Left ventricle myocardium inferior (tissue), 1 donor: ENCODE data around the gene ZNF595. TPM values are rescaled to one million over a fixed set of nuclear protein-coding genes. Genes with fewer than 3 reads are reported as not detected.

Source experiments
- DNase-seq: peaks from one replicate; pipeline ENCODE4 v3.0.0-alpha.2; 2020
- H3K27ac ChIP-seq: fragments of 200-600 bp; replicated peaks from 2 replicates; pipeline ENCODE4 v1.8.0; 2021
- H3K27me3 ChIP-seq: fragments of 200-600 bp; 2 replicates; pipeline ENCODE4 v1.8.0; 2021; ENCODE audit warnings: low read depth
- H3K36me3 ChIP-seq: fragments of 200-600 bp; 2 replicates; pipeline ENCODE4 v1.8.0; 2021
- H3K4me1 ChIP-seq: fragments of 200-600 bp; 2 replicates; pipeline ENCODE4 v1.8.0; 2021
- H3K4me3 ChIP-seq: fragments of 200-600 bp; 2 replicates; pipeline ENCODE4 v1.8.0; 2021; ENCODE audit warnings: mild to moderate bottlenecking, moderate library complexity
- H3K9me3 ChIP-seq: fragments of 200-600 bp; replicated peaks from 2 replicates; pipeline ENCODE4 v1.8.0; 2021
- intact Hi-C: fragments of 100-400 bp; cut with micrococcal nuclease; formaldehyde crosslinking; loops from one replicate; pipeline ENCODE4 v1.11.0; 2022
- total RNA-seq: library from RNA; stranded (reverse); fragmentation: NEBNext Ultra II Directional; extraction: Animal tissue kit (Norgen Biotek cat#: 25700); gene quantifications from one replicate; pipeline ENCODE4 v1.2.1, GENCODE V29; 2021
- TF ChIP-seq, protein P1 (sequence below): fragments of 200-600 bp; IDR thresholded peaks from 2 replicates; pipeline ENCODE4 v1.8.0; 2021; ENCODE audit warnings: antibody characterized with exemption, mild to moderate bottlenecking, borderline replicate concordance
- donor health status: DM: no; HTN: yes; CAD: no; lungs with severe emphysema.

ZNF595 gene
- total RNA-seq, 1 donor from 2014 or later: 6.0 TPM

DNA sequence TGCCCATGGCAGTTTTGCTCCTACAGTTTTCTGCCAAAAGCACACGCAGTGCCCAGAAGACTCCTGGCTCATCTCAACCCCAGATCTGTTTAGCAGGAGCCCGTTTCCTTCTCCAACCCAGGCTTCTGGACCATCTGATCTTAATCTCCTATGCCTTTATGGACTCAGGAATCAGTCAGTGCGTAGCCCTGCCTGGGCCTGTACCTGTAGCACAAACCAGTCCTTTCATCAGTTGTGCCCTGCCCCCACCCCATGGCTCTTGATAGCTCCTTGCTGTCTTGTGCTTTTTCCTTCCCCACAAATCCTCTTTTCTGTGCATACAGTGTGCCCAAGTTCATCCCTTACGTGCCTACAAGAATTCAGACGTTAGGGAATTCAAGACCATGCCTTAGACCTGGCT is 72.7 kb downstream of the ZNF595 start:
- Histone ChIP-seq H3K9me3 (peaks cover 30% of the 10 kb centered on the region), H3K27ac (peak overlapping the region; percentile 95), H3K4me3 (peak overlapping the region; percentile 83), H3K36me3 (peaks cover 28% of the 10 kb centered on the region), H3K4me1 (peaks cover 28% of the 10 kb centered on the region), H3K27me3 (no peaks in the 10 kb centered on the region)
- TF ChIP-seq, protein P1, sequence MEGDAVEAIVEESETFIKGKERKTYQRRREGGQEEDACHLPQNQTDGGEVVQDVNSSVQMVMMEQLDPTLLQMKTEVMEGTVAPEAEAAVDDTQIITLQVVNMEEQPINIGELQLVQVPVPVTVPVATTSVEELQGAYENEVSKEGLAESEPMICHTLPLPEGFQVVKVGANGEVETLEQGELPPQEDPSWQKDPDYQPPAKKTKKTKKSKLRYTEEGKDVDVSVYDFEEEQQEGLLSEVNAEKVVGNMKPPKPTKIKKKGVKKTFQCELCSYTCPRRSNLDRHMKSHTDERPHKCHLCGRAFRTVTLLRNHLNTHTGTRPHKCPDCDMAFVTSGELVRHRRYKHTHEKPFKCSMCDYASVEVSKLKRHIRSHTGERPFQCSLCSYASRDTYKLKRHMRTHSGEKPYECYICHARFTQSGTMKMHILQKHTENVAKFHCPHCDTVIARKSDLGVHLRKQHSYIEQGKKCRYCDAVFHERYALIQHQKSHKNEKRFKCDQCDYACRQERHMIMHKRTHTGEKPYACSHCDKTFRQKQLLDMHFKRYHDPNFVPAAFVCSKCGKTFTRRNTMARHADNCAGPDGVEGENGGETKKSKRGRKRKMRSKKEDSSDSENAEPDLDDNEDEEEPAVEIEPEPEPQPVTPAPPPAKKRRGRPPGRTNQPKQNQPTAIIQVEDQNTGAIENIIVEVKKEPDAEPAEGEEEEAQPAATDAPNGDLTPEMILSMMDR: no peak
- intact Hi-C loops: no loop called here
- no peak for DNase-seq

DNA sequence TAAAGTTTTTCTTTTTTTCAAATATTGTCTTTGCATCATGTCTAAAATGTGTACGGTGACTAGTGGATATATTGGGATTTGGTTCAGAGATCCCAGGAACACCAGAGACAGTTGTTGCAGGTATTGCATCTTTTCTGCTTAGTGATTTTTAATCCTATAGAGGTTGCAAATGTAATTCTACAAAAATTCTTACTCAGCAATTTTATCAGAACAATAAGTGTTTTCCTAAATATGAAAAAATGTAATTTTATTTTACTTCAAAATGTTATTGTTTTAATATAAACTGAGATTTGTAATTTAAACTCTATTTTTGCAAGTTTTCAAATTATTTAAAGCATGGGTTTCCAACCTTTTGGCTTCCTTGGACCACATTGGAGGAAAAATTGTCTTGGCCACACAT is 79.4 kb downstream of the ZNF595 start:
- peaks cover 64% of the 10 kb centered on the region for H3K9me3 ChIP-seq
- DNase-seq: no peak
- H3K27me3 ChIP-seq: no peaks in the 10 kb centered on the region
- no peak overlapping the region for H3K27ac ChIP-seq
- TF ChIP-seq, protein P1: no peak
- H3K4me1 ChIP-seq: no peaks in the 10 kb centered on the region
- no peak overlapping the region for H3K4me3 ChIP-seq
- H3K36me3 ChIP-seq: peaks cover 76% of the 10 kb centered on the region
- intact Hi-C loops: no loop called here

Other genes with a start within 250 kb of the ZNF595 start
- gene ZNF718, start 71.2 kb downstream of the ZNF595 start, total RNA-seq: 5.9 TPM